ELF-1 (cell line): Measurements from ENCODE around the gene CCDC157.

ENCODE experiments used
- DNase-seq: peaks from one replicate; pipeline ENCODE4 v3.0.0-alpha.2; 2016; ENCODE audit warnings: low read depth, low spot score

Gene CCDC157

DNA sequence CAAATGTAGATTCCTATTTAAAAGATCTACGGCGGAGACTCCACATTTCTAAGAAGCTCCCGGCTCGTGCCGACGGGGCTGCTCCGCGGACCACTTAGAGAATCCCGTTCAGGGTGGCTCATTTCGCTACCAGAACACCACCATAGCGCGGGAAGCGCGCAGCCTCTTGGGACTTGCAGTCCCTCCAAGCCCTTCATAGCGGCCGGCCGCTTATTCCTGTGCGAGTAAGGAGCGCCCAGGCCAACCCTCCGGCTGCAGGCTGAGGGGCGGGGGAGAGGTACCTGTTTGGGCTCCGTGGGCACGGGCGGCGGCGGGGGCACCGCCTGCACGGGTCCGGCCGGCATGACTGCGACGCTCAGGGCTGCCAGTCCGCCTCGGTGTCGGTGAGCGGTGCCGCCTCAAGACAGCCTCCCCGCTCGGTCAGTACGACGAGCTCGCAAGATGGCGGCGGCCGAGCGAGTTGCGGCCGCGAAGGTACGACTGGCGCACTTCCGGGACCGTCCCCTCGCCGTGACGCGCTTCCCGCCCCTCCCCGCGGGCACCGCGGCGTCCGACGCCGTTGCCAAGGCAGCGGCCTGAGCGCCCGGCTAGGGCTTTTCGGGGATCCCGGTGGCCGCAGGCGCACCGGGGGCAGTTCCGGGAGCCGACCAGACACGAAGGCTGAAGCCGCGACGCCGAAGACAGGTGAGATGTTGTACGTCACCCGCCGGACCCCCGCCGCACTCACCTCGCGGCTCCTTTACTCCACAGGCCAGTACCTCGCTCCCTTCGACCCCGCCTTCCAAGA is at the start of gene CCDC157, which contains the start of gene SF3A1:
TSS of gene CCDC157 (plus strand) at position 559 of the 787 bp plus-strand sequence. CDS start 8,994 bp downstream, outside the sequence.
TSS of gene SF3A1 (minus strand) at position 446 of the 787 bp plus-strand sequence. CDS start at position 344, 102 bp downstream.
- DNase-seq, result peak; percentile 95

DNA sequence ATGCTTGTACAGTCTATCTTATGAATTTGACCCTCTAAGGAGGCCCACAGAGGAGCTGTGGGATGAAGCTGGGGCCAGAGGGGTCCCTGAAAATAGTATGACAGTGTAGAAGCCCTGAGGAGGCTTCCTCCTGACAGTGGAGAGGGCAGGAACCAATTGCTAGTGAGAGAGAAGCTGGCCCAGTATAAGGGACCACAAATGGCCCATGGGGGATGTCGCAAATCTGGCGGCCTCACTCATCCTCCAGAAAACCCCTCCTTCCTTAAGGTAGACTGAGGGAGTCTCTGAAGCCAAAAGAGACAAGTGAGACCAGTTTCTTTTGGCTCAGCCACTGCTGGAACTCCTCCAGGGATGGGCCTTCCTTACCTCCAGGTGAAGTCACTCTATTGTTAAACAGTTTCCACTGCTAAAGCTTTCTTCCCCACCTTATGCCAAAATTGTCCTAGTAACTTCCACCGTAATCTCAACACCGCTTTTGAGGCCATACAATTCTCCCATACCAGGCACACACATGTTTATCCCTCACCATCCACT is 49.7 kb upstream of the CCDC157 start:
- no peak for DNase-seq

DNA sequence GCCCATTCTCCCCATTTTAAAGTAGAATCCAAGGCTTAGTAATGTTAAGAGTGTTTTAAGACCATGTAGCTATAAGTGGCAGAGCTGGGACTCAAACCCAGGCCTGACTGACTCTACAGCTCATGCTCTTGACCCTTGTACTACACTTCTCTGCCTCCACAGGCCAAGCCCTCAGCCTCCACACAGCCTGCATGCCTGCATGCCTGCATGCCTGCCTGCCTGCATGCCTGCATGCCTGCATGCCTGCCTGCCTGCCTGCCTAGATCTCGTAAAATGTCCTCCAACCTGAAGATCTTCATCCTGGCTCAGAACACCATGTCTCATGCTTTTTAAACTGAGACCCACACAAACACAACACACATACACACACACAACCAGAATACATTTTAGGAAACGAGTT is 48.7 kb upstream of the CCDC157 start:
- DNase-seq, result no peak

DNA sequence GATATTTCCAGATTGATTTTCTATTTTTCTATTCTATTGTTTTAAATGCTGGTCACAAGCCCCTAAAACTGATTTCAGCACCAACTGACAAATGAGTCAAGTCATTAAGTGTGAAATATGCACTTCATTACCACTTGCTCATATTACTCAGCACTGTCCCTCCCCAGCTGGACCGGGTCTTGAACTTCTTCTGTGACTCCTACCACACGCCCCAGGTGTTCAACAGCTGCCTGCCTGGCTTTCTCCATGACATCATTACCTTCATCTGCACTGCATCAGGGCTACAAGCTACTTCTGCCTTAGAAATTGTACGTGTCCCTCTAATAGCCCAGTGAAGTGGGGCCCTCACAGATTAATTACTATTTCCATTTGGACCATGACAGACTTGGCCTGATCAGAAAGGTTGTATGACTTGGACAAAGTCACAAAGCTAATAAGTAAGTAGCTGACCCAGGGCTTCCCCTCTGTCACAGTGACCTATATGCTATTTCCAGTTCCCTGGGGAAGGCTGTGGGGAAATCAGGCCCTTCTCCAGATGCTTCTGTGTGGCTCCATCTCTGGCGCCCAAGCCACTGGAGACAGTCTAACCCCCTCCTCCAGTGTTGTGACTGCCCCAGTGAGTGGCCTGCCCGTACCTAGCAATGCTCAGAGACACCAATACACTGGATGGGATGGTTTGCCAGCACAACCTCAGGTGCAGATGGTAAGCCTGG is 48.1 kb upstream of the CCDC157 start:
- no peak for DNase-seq

DNA sequence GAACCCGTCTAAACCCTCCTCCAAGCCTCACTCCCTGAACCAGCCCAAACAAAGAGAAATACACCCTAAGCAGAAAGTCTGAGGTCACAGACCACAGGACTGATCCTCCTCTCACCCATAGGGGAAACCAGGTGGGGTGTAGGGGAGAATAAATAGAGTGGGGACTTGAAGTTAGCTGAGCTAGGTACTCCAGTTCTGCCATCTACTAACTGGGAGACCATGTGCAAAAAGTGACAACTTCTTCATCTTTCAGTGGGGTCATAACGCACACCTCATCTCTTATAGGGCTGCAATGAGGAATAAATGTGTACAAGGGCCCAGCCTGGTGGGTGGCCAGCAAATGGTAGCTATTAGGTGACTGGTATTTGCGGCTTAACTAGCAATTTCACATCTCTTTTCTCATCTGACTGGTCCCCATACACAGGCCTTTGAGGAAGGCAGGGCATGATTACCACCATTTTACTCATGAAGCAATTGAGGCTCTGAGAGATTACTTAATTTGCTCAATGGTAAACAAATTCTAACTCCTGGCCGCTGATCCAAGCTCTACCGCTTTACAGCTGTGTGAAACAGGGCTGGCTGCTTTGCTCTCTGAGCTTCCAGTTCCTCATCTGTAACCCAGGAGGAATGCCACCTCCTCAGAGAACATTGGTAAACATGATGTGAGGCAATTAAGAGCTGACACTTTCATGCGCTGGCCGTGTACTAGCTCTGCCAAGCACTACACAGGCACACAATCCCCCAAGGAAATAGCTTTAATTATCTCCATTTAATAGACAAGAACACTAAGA is 46.7 kb upstream of the CCDC157 start:
- DNase-seq, result no peak

DNA sequence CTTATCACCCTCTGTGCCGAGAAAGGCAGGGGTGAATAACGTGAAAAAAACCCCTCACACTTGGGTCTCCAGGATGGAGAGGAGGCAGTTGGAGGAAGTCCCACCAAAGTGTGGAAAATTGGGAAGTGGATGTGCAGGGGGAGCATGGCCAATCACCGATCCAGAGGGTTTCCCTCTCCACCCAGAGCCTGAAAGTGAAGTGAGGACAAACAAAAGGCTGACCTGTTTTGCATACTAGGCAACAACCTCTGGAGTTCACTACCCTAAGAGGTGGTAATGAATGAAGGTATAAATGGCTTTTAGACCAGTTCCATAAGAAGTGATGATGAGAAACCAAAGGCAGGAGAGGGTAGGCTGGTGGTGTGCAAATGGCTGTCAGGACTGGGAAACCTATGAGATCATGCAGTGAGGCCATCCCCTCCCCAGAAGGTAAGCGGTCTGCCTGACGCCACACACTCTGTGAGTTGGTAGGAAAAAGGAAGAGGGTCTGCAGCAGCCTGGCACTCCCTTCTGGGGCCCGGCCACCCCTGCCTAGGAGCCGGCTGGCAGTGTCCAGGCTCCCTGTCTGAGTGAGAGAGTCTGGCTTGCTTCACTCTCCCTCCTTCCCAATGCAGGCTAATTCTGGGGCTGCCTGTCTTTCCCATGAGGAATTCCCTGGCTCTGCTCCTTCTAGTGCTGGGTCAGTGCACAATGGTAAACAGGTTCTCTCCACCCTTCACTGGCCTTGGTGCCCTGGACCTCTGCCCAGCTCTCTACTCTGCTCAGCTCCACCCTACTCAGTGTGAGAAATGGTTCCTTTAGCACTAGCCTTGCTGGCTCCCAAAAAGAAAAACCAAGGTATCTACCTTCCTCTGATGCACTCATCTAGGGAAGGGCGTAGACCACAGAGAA is 45.7 kb upstream of the CCDC157 start:
- DNase-seq, result no peak

DNA sequence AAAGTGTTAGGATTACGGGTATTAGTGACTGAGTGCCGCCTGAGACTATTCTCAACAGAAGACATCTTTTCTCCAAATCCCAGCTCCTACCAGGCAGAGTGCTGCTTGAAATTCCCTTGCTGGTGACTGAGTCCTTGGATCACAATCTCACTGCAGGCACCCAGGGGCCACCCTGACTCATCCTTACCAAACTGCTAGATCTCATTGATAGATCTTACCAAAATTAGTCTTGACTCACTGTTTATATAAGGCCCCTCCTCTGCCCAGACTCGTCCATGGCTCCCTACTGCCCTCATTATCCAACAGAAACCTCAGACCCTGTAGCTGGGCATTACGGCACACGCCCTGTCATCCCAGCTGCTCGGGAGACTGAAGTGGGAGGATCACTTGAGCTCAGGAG is 44.8 kb upstream of the CCDC157 start:
- DNase-seq, result no peak

DNA sequence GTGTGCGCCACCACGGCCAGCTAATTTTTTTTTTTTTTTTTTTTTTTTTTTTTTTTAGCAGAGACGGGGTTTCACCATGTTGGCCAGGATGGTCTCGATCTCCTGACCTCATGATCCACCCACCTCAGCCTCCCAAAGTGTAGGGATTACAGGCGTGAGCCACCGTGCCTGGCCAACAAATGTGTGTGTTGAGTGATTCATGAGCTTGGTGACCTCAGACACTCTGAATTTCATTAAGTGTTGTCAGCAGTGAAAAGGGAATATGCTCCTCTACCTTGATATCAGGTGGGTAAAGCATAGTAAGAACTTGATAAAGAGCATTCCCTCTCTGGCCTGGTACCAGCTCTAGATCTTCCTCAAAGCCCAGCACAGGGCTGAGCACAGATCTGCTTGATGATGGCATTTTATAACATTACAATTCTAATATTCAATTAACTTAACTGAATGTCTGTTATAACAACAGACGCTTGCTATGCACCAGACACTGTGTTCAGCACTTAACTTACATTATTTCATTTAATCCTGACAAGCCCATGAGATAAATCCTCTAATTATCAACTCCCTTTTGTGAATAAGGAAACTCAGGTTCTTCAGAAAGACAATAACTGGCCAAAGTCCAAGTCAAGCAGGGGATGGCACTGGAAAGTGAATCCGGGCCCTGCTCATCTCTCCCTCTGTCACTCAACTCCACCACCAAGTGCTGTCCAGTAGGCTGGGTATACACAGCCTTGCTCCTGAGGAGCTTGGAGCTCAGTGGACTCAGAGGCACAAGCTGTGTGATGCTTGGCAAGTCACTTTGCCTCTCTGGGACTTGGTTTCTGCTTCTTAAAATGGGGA is 43.1 kb upstream of the CCDC157 start:
- DNase-seq, result no peak

DNA sequence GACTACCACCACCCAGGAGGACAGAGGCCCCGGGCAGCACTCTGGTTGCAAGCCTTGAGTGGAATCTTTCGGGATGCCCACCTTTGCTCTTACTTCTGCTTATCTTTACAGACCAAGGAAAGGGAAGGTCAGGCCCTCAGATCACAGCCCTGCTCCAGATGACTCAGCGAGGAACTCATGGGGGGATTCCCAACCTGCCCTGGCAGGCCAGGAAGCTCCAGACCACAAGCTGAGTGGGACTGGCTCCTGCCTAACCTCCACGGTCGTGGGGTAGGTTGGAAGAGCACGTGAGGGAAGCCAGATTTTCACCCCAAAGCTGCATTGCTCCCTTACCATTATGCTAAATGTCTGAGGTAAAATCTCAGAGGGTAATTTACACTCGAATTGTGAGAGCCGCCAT is 41.9 kb upstream of the CCDC157 start:
- peak; percentile 42 for DNase-seq

DNA sequence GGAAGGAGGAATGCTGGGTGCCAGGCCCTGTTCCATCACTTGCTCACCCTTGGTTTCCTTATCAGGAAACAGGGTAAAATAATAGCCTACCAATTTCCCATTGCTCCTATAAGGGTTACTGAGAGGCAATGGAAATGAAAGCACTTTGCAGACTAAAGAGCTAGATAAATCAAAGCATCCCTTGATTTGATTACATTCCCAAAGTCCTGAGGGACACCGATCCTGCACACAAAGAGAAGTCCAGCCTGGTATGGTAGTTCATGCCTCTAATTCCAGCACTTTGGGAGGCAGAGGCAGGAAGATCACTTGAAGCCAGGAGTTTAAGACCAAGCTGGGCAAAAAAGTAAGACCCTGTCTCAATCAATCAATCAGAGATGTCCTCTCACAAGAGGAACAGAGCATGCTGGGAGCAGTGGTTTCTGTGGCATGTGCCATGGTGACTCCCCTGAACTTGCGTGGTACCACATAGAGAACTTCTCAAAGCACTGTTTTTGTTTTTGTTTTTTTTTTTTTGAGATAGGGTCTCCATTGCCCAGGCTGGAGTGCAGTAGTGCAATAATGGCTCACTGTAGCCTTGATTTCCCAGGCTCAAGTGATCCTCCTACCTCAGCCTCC is 40.7 kb upstream of the CCDC157 start:
- DNase-seq, result no peak

DNA sequence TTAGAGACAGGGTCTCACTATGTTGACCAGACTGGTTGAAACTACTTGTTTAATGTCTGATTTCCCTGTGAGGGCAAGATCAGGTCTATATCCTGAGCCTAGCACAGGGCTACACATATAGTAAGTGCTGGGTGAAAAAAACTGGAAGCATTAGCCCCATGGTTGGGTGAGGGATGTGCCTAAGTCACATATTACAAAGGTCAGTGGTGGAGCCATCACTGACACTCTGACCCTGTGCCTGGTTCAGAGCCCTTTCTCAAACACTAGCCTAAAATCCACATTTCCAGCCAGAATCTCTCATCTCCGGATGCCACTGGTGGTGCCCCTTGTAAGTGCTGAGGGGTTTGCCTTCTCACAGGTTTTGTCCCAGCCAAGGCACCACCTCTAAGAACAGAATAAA is 39.0 kb upstream of the CCDC157 start:
- DNase-seq, result no peak

DNA sequence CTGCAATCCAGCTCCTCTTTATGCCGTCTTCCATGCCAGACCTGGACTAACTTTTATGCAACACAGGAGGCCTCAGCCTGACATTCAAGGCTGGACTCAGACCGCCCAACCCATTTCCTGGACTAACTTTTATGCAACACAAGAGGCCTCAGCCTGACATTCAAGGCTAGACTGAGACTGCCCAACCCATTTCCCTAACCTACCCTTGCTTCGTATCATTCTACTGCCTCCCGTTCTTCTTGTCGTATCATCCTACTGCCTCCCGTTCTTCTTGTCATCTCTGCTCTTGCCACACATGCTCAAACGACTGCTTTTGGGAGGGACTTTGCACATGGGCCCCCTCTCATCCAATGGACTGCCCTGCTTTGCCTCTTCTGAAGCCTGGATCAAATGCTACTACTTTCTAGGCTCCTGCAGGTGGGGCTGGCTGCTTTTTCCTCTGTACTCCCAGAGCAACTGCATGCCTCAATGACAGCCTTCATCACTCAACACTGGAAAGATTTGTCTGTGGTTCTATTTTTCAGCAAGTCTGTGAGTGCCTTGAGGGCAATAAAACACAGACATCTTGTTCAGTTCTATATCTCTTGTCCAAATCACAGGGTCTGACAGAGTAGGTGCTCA is 37.9 kb upstream of the CCDC157 start:
- DNase-seq, result no peak

DNA sequence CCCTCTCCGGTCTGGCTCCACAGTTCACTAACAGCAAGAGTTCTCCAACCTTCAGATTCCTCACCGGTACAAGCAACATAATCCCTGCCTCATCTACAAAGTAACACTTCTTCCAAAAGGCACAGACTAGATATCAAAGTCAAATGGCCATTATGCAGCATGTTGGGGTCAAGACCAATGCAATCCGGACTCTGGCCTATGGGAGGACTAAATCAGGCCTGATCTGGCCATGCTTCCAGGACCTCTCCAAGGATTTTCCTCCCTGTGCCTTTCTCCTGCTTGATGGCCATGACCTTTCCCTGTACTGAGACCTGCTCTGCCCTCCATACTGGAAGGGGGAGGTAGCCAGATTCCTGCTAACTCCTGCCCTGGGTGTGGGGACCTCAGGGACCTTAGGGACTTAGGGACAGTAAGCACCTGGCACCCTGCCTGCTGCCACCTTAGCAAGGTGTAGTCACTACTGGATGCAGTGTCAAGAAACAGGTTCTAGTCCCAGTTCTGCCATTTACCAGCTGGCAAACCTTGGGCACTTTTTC is 36.7 kb upstream of the CCDC157 start:
- DNase-seq, result no peak

DNA sequence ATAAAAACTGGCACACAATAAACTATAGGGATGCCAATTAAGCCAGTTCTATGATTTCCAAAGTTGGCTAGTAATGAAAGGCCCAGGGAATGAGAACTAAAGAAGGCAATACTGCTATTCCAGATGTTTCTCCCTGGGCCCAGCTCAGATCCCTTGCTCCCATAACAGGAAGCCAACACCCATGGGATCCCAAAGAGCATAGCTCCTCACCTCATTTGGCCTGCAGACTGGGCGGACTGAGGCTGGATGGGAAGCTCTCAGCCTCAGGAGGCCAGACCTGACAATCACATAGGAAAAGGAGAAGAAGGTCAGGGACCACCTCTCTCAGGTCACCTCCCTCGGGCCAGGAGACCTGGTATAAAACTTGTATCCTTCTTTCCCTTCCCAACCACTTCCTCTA is 35.3 kb upstream of the CCDC157 start:
- DNase-seq, result no peak

DNA sequence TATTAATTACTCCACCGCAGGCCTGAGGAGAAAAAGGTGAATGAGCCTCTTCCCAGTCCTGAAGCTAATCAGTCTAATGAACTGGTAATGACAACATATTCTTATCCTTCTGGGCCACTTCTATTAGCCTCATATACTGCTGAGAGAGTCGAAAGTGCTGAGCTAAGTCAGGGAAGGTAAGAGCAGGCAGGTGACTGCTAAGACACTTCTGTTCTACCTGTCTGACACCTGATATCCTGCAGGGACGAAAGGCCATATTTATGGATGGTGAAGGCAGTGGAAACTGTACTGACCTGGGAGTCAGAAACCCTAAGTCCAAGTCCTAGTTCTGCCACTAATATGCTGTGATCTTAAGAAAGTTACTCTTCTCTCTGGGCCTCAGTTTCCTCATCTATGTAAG is 33.6 kb upstream of the CCDC157 start:
- no peak for DNase-seq

DNA sequence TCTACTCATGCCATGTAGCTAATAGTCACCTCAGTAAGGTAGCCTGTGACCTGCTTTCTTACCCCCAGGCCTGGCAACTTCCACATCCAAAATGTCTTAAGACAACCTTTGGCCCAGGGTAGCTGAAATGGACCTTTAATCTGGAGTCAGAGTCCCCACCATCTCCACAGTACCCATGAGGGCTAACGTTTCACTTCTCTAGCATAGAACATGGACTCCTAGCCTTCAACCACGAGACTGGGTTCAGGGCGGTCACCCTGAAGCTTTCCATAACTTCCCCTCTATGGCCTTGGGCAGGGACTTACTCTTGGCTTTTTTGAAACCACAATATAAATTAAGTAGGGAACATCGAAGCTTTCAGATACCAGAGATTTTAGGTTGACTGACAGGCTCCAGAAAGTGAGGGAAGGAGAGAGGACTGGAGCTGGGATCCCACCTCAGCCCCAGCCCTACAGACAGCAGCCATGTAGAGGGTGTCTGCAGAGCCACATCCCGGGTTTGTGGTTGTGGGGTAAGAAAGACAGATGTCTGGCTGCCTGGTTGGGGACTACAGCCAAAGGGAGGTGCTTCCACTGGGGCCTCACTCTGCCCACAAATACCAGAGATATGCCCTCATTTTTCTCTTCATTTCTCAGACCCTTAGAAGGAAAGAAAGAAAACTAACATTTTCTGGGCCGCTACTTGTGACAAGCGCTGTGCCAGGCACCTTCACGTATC is 32.6 kb upstream of the CCDC157 start:
- DNase-seq, result no peak

DNA sequence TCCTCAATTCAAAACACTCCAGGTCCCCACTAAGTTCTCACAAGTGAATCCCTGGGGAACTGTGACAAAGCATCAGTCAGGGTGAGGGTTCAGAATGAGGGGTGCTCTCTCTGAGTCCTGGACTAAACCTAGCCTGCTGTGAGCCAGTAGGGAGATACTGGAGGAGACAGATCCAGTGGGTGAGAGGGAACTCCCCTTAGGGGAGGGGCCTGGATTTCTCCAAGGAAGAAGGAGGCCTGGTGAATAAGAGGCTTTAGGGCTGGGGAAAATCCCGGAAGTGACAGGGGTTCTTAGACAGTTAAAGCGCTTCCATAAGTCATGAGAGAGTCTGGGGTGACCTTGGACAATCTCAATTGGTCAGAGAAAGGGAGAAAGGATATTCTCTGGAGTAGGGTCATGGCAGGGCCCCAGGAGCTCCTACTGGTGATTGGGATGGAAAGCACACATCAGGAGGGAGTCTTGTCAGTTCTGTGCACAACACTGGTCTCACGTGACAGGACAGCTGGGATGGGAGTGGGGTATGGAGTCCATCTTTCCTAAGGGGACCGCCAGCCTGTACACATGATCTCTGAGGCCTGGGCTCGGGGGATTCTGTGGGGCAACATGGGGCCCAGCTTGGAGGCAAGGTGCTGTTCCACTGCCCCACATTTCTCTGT is 31.6 kb upstream of the CCDC157 start:
- peak; percentile 62 for DNase-seq
